GM10248 (cell line): ENCODE data around the gene TOR2A.
"Not testable (repeated sequence)": the region's sequence is repeated elsewhere in the genome, so short reads cannot be mapped to it uniquely, and the experiment has no call there.

Experiments used
- CTCF ChIA-PET: fragments of 300-600 bp; sonication (Branson Sonifier 250); formaldehyde crosslinking; extraction: SDS; loops from one replicate; lab custom pipeline; 2021; ENCODE audit warnings: antibody characterized with exemption; lab: Yijun Ruan, JAX
- POLR2A ChIA-PET: fragments of 350-650 bp; sonication (Branson Sonifier 250); formaldehyde crosslinking; extraction: SDS; loops from one replicate; lab custom pipeline; 2020; ENCODE audit warnings: antibody characterized with exemption; lab: Yijun Ruan, JAX
- DNase-seq: peaks from one replicate; pipeline ENCODE4 v3.0.0; 2012; ENCODE audit errors: extremely low spot score
- CTCF ChIP-seq: IDR thresholded peaks from 2 replicates; pipeline ENCODE4 v1.5.1; 2012; ENCODE audit warnings: mild to moderate bottlenecking, low read depth; ENCODE audit errors: extremely low read depth, missing control alignments, control extremely low read depth

Gene TOR2A

GRCh38 chr9:127734747-127735529 lies at the start of gene TOR2A:
TOR2A (minus strand) TSS chr9:127735294; CDS start chr9:127735270, 24 bp downstream.
- TF ChIP-seq CTCF = peak; percentile 99
- ChIA-PET POLR2A (interaction anchor here (0.6 to 1.4 kb wide), 7 partner anchors 19 to 204 kb away, joined by 3 to 5 read pairs (median 3); partner anchors contain the start of genes PTRH1, ST6GALNAC4 and TTC16), CTCF (interaction anchor here (0.6 to 3.6 kb wide), 81 partner anchors 9 to 556 kb away, joined by 3 to 62 read pairs (median 5); partner anchors contain the start of genes CDK9, CFAP157, DPM2 and FPGS)
- DNase-seq = peak; percentile 99

- ChIA-PET CTCF (interaction anchor here (0.8 to 10.6 kb wide), 16 partner anchors 8 to 266 kb away, joined by 3 to 62 read pairs (median 5); partner anchors contain the start of gene TOR2A), POLR2A (no interaction called here)
- DNase-seq = no peak
- TF ChIP-seq CTCF = no peak
Measured at GRCh38 chr9:127783111-127784008, 48.3 kb upstream of the TOR2A start.

- CTCF ChIA-PET = interaction anchor here (1.3 to 10.6 kb wide), 5 partner anchors 11 to 47 kb away, joined by 3 to 62 read pairs (median 14); partner anchors contain the start of gene TOR2A
- DNase-seq = no peak
- POLR2A ChIA-PET = interaction anchor here (0.5 to 0.6 kb wide), 2 partner anchors 136 to 980 kb away, joined by 3 read pairs; no protein-coding TSS in a partner anchor
- no peak for TF ChIP-seq CTCF
Measured at GRCh38 chr9:127781806-127782205, 46.7 kb upstream of the TOR2A start.

GRCh38 chr9:127780909-127781308 lies 45.8 kb upstream of the TOR2A start:
- POLR2A ChIA-PET, DNase-seq: not testable (repeated sequence)
- CTCF ChIA-PET = interaction anchor here (1.0 to 10.6 kb wide), 2 partner anchors 12 to 46 kb away, joined by 4 to 62 read pairs; partner anchors contain the start of gene TOR2A

GRCh38 chr9:127780126-127780885 lies 45.2 kb upstream of the TOR2A start:
- POLR2A ChIA-PET = no interaction called here
- DNase-seq = no peak
- CTCF ChIA-PET = interaction anchor here (1.0 to 10.6 kb wide), 5 partner anchors 13 to 255 kb away, joined by 3 to 62 read pairs (median 6); partner anchors contain the start of gene TOR2A
- TF ChIP-seq CTCF = no peak
